HK-2 (cell line): ENCODE measurements around the gene ZNF708.
"Not testable (repeated sequence)": the region's sequence is repeated elsewhere in the genome, so short reads cannot be mapped to it uniquely, and the experiment has no call there.

Experiments
- DNase-seq: peaks from one replicate; pipeline ENCODE4 v3.0.0-alpha.2; 2018; ENCODE audit not compliant: unreplicated experiment

Gene ZNF708

DNA sequence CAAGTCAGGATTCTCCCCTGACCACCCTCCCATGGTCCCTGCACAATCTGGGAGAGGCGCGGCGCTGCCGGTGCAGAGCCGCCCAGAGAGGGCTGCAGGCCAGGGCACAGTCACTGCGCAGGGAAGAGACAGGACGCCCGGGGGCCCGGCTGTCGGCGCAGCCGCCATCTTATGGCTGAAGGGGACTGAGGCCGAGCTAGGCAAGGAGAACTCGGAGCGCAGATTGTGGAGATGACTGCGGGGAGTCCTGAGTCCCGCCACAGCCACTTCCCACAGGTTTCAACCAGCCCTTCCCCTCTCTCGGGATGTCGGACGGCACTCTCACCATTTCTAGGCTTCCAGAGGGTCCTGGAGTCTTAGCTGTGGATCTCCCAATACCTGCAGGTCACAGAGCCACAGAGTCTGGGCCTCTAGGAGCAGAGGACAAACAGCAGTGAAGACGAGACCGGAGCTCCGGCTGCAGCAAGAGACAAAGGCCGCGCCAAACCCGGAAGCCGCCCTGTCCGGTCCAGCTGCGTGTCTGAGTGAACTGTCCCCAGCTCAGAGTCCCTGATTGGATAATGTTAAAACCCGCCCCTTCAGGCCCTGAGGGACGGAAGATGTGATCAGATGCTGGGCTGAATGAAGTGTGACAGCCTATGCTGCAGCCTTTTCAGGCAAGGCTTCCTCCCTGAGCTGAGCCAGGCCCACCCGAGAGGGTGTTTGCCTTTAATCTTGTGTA lies at the start of gene ZNF708:
Gene ZNF708, minus strand, starts transcription at position 526 of the 721 bp plus-strand sequence. Its CDS starts 198 bp downstream, at position 328.
- DNase-seq = peak; percentile 88

DNA sequence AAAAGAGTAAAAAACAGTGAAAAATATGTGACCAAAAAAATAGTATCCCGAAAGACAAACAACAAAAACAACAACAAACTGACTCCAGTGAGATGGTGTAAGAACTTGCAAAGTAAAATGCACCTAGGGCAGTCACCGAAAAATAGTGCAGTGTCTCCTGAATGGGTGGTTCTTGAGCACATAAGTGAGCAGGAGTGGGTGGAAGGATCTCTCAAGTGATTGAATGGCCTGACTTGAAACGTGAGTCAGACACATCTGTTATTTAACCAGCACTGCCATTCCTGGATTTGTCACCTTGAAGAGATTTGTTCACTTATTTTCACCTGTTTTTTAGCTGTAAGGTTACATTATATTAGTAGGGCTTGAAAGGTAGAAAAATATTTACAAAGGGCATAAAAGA lies 33.1 kb upstream of the ZNF708 start:
- no peak for DNase-seq

DNA sequence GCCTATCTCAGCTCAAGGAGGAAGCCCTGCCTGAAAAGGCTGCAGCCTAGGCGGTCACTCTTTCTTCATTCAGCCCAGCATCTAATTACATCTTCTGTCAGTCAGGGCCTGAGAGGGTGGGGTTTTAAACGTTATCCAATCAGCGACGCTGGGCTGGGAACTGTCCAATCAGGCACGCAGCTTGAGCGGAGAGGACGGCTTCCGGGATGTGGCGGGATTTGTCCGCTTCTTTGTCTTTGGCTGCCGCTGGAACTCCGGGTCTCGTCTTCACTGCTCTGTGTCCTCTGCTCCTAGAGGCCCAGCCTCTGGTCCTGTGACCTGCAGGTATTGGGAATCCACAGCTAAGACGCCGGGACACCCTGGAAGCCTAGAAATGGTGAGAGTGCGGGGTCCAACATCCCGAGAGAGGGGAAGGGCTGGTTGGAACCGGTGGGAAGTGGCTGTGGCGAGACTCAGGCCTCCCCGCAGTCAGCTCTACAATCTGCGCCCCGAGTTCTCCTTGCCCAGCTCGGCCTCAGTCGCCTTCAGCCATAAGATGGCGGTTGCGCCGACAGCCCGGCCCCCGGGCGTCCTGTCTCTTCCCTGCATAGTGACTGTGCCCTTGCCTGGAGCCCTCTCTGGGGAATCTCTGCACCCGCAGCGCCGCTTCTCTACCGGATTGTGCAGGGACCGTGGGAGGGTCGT lies 29.7 kb upstream of the ZNF708 start, which contains the start of gene ZNF738:
Gene ZNF738, plus strand, starts transcription at position 233 of the 684 bp plus-strand sequence. Its CDS starts 141 bp downstream, at position 374.
- DNase-seq = peak; percentile 93

DNA sequence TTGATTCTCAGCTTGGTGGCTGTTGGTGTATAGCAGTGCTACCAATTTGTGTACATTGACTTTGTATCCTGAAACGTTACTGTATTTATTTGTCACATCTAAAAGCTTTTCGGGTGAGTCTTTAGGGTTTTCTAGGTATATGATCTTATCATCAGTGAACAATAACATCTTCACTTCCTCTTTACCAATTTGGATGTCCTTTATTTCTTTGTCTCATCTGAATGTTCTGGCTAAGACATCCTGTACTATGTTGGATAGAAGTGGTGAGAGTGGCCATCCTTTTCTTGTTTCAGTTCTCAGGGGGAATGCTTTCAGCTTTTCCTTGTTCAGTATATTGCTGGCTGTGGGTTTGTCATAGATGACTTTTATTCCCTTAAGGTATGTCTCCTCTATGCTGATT lies 23.6 kb upstream of the ZNF708 start:
- DNase-seq = no peak

DNA sequence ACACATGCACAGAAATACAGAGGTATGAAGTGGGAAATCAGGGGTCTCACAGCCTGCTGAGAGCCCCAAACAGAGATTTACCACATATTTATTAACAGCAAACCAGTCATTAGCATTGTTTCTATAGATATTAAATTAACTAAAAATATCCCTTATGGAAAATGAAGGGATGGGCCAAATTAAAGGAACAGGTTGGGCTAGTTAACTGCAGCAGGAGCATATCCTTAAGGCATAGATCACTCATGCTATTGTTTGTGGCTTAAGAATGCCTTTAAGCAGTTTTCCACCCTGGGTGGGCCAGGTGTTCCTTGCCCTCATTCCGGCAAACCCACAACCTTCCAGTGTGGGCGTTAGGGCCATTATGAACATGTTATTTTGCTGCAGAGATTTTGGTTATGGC lies 15.6 kb upstream of the ZNF708 start:
- DNase-seq = not testable (repeated sequence)

DNA sequence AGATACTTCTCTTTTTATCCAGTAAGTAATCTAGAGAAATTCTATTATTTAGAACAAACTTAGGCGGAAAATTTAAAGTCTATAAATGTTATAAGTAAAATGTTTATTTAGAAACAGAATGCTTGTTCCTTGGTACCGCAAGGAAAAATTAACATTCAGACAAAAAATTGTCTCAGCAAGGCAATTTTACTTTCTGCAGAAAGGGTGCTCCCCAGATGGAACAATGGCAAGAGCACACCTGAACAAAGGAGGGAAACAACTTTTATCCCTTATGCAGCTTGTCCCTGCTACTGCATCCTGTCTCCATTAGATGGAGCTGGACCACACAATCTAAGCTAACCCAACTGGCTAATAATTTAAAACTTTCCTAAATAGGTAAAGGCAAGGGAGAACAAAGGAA lies 6.5 kb upstream of the ZNF708 start:
- DNase-seq = no peak

DNA sequence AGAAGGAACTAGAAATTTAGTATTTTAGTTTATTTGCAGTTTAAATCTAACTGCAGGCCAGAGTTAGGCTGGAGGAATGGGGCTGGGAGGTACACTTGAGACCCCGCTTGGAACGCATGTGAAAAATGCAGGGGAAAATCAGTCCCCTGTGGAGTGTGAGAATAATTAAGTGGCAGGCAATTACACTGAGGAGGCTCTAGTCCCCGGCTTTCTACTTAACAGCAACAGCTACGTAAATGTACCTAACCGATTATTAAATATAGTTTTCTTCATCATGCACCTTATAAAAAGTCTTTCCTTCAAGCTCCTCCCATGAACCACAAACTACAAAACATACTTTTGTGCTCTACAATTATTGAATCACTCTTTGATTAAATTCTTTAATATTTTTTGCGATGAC lies 804 bp downstream of the ZNF708 start:
- no peak for DNase-seq

DNA sequence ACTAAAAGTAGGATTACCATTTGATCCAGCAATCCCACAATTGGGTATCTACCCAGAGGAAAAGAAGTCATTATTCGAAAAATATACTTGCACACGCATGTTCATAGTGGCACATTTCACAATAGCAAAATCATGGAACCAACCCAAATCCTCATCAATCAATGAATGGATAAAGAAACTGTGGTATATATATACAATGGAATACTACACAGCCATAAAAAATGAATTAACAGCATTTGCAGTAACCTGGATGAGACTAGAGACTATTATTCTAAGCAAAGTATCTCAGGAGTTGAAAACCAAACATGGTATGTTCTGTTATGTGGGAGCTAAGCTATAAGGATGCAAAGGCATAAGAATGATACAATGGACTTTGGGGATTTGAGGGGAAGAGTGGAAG lies 3.0 kb downstream of the ZNF708 start:
- DNase-seq = no peak

DNA sequence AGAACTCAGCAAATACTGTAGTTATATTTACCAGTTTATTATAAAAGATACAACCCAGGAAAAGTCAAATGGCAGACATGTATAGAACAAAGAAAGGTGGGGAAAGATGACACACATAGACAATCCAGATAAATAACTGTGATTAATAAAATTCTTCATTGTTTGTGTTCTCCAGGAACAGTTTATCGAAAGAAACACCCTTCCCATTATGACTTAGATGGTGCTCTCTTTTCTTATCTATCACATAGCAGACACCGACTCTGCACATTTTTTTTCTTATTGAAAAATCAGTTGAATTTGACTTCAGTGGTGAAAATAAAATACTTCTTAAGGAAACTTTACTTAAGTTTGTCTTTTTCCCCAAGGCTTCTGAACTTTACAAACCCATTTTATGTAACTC lies 6.2 kb downstream of the ZNF708 start:
- no peak for DNase-seq

DNA sequence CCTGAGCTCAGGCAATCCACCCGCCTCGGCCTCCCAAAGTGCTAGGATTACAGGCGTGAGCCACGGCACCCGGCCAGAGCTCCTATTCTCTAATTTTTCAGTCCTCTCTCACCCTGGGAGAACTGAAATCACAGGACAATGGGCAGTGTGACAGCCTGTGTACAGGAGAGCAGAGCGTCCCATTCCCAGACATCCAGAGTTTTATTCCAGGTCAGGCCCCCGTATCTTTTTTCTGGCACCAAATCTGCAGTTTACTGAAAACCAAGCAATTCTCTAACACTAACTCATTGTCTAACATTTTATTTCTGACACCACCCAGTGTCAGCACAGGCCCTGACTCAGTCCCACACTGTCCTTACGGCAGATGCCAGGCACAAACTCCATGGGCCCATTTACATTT lies 6.7 kb downstream of the ZNF708 start:
- no peak for DNase-seq

DNA sequence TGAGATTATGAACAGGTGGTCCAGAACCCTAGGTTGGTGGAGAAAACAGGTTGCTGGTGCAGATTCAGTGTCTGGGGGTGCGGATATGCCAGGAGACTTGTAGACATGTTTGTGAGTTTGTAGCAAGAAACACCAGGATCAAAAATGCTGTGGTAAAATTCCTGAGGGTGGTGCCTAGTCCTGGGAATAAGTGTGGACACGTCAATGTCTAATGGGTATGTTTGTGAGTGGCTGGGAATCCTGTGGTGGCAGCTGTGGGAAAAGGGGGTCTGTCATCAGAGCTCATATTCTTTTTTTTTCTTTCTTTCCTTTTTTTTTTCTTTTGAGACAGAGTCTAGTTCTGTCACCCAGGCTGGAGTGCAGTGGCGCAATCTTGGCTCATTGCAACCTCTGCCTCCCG lies 7.2 kb downstream of the ZNF708 start:
- DNase-seq = no peak

DNA sequence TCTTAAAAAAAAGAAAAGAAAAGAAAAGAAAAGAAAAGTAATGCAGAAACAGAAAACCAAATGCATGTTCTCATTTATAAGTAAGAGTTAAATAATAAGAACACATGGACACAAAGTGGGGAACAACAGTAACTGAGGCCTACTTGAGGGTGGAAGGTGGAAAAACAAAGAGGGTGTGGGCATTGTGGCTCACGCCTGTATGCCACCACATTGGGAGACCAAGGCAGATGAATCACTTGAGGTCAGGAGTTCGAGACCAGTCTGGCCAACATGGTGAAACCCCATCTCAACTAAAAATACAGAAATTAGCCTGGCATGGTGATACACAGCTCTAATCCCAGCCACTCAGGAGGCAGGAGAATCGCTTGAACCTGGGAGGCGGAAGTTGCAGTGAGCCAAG lies 8.1 kb downstream of the ZNF708 start:
- DNase-seq = no peak

DNA sequence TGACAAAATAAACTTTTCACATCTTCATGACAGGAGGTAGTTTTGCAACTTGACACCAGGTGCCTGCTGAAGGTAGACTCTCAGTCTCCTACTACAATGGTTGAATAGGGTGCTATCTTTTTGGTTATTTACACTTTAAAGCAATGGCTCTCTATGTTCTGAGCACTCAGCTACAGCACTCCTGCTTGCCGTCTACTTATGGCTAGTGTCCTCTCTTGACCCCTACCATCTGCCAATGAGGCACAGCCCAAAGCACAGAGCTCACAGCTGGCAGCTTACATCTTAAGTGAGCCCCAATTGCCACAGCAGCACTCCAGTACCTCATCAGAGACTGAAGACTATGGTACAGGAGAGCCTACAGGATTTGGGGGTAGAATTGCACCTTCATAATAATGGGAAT lies 11.4 kb downstream of the ZNF708 start:
- DNase-seq = no peak

DNA sequence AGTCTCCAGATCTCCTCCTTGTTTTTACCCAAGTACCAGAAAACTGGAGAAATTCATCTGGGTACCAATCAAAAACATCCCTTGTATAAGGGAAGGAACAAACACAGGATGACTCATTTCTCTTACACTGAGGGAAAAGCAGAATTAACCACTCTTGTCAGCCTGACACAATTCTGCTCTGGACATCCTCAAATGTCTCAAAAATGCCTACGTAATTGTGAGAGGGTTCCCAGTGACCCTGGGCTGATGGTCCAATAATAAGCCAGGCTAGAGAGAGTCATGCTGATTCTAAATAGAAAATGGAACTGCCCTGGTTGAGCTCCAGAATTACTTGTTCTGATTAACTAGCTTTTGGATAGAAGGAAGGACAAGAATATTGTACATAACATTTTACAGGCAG lies 14.5 kb downstream of the ZNF708 start:
- no peak for DNase-seq

DNA sequence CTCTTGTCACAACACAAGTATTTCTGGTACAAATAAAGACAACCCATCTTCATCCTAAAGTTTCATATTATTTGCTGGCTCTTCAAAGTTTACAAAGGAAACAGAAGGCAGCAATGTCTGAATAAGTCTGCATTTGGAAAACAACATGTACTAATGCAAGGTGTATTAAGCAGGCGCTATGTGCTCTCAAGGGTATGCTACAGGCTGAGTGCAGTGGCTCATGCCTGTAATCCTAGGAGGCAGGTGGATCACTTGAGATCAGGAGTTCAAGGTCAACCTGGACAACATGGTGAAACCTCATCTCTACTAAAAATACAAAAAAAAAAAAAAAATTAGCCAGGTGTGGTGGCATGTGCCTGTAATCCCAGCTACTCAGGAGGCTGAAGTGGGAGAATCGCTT lies 16.4 kb downstream of the ZNF708 start:
- not testable (repeated sequence) for DNase-seq

DNA sequence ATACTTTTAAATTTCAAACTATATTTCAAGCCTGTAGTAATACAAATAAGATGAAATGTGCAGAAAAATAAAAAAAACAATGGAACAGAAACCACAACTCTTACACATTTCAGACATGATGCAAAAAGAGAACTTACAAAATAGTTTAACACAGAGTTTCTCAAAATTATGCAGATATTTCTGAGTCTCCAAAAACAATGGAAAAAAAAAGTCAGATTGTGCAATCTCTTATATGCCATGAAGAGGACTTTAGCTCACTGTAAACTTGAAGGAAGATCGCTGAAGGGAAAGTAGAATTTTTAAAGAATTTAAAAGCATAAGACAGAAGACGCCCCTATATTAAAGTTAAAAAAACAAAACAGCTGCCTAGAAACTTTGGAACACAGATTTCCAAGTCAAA lies 20.4 kb downstream of the ZNF708 start:
- no peak for DNase-seq

DNA sequence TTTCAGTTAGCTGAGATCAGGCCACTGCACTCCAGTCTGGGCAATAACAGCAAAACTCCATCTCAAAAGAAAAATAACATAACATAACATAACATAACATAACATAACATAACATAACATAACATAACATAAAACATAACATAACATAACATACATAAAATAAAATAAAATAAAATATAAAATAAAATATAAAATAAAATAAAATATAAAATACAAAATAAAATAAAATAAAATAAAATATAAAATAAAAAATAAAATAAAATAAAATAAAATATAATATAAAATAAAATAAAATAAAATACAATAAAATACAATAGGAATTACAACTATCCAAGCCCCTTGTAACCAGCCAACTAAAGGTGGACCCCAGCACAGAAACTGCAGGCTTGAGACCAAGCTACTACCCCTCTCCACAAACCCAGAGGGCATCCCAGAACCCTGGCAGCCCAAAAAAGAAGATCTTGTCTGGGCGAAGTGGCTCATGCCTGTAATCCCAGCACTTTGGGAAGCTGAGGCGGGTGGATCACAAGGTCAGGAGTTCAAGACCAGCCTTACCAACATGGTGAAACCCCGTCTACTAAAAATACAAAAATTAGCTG lies 22.2 kb downstream of the ZNF708 start:
- DNase-seq = not testable (repeated sequence)

DNA sequence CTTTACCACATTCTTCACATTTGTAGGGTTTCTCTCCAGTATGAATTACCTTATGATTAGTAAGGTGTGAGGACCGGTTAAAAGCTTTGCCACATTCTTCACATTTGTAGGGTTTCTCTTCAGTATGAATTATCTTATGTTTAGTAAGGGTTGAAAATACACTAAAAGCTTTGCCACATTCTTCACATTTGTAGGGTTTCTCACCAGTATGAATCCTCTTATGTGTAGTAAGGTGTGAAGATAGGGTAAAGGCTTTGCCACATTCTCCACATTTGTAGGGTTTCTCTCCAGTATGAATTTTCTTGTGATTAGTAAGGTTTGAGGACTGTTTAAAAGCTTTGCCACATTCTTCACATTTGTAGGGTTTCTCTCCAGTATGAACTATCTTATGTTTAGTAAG lies 35.4 kb downstream of the ZNF708 start:
- DNase-seq = not testable (repeated sequence)

DNA sequence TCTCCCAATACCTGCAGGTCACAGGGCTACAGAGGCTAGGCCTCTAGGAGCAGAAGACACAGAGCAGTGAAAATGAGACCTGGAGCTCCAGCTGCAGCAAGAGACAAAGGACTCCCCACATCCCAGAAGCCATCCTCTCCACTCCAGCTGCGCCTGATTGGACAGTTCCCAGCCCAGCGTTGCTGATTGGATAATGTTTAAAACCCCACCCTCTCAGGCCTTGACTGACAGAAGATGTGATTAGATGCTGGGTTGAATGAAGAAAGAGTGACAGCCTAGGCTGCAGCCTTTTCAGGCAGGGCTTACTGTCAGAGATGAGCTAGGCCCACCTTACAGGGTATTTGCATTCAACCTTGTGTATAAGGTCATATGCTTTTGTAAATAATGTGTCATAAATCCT lies 59.4 kb downstream of the ZNF708 start:
- no peak for DNase-seq

DNA sequence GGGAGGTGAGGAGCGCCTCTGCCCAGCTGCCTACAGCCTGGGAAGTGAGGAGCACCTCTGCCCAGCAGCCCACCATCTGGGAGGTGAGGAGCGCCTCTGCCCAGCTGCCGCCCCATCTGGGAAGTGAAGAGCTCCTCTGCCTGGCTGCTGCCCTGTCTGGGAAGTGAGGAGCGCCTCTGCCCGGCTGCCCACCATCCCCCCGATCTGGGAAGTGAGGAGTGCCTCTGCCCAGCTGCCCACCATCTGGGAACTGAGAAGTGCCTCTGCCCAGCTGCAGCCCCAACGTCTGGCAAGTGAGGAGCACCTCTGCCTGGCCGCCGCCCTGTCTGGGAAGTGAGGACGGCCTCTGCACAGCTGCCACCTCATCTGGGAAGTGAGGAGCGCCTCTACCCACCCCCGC lies 64.3 kb downstream of the ZNF708 start:
- no peak for DNase-seq

DNA sequence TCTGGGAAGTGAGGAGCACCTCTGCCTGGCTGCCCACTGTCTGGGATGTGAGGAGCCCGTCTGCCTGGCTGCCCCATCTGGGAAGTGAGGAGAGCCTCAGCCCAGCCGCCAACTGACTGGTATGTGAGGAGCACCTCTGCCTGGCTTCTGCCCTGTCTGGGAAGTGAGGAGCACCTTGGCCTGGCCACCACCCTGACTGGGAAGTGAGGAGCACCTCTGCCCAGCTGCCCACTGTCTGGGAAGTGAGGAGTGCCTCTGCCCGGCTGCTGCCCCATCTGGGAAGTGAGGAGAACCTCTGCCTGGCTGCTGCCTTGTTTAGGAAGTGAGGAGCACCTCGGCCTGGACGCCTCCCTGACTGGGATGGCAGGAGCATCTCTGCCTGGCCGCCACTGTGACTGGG lies 64.8 kb downstream of the ZNF708 start:
- no peak for DNase-seq

DNA sequence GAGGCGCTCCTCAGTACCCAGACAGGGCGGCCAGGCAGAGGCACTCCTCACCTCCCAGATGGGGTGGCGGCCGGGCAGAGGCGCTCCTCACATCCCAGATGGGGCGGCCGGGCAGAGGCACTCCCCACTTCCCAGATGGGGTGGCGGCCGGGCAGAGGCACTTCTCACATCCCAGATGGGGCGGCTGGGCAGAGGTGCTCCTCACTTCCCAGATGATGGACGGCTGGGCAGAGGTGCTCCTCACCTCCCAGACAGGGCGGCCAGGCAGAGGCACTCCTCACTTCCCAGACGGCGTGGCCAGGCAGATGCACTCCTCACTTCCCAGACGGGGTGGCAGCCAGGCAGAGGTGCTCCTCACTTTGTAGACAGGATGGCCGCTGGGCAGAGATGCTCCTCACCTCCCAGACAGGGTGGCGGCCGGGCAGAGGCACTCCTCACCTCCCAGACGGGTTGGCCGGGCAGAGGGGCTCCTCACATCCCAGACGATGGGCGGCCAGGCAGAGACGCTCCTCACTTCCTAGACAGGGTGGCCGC lies 68.3 kb downstream of the ZNF708 start:
- DNase-seq = not testable (repeated sequence)
